Body of pancreas (tissue), 4 donors: ENCODE data around the gene NT5C2.

Source experiments
- CTCF ChIP-seq, 7 experiments: fragments of 450-650 bp in 4 of 7; fragments of 200-600 bp in 3 of 7; sonication (generic) in 3 of 7; IDR thresholded peaks; one replicate each; pipeline ENCODE4 v1.5.1; 2016 to 2019; ENCODE audit warnings: antibody characterized with exemption in 7 of 7
- POLR2A ChIP-seq, 3 donors: fragments of 450-650 bp; IDR thresholded peaks; one replicate each; pipeline ENCODE4 v1.6.1; 2016; ENCODE audit warnings: antibody characterized with exemption in 3 of 3, mild to moderate bottlenecking in 2 of 3

- TF ChIP-seq CTCF (IDR thresholded peaks at IDR 0.05) (no peak), POLR2A (IDR thresholded peaks at IDR 0.05) (no peak)
Observed at GRCh38 chr10:103175580-103176285, 17.3 kb downstream of the NT5C2 start.
